GM12874 (cell line): ENCODE results near the gene CERS4.

Experiments used
- TF ChIP-seq, protein P1 (sequence below): IDR thresholded peaks from 2 replicates; pipeline ENCODE4 v1.5.1; 2011; ENCODE audit warnings: low read depth, mild to moderate bottlenecking, control low read depth, low read length, moderate library complexity; ENCODE audit not compliant: insufficient read depth

Gene CERS4

DNA sequence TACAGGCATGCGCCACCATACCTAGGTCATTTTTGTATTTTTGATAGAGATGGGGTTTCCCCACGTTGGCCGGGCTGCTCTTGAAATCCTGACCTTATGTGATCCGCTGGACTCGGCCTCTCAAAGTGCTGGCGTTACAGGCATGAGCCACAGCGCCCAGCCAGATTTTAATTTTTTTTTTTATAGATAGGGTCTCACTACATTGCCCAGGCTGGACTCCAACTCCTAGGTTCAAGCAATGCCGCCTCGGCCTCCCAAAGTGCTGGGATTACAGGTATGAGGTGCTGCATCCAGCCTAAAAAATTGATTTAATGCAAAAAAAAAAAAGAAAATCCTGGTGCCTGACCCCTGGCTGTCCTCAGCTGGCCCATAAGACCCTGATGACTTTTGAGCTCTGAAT, 24.9 kb upstream of the CERS4 start:
- TF ChIP-seq, protein P1, sequence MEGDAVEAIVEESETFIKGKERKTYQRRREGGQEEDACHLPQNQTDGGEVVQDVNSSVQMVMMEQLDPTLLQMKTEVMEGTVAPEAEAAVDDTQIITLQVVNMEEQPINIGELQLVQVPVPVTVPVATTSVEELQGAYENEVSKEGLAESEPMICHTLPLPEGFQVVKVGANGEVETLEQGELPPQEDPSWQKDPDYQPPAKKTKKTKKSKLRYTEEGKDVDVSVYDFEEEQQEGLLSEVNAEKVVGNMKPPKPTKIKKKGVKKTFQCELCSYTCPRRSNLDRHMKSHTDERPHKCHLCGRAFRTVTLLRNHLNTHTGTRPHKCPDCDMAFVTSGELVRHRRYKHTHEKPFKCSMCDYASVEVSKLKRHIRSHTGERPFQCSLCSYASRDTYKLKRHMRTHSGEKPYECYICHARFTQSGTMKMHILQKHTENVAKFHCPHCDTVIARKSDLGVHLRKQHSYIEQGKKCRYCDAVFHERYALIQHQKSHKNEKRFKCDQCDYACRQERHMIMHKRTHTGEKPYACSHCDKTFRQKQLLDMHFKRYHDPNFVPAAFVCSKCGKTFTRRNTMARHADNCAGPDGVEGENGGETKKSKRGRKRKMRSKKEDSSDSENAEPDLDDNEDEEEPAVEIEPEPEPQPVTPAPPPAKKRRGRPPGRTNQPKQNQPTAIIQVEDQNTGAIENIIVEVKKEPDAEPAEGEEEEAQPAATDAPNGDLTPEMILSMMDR, result no peak

DNA sequence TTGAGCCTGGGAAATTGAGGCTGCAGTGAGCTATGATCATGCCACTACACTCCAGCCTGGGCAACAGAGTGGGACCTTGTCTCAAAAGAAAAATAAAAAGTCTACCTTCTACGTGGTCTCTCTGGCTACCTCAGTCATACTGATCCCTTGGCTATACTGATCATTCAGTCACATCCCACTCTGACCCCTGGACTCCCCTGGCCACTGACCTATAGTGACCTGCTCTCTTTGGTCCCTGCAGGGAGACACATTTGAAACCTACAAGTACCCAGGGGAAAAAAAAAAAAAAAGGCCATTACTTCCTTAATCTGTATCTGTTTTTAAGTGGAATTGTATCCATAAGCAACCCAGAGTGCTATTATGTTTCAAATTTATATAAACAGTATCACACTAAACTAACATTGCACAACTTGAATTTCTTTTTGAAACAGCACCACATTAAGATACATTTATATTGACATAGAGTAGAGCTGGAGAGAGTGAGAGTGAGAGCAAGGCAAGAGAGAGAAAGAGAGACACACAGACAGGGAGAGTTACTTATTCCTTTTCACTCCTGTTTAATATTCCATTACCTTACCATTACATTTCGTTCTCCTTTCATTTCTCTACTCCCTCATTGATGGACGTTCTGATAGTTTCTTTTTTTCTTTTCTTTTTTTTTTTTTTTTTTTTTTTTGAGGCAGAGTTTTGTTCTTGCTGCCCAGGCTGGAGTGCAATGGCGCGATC, 23.7 kb upstream of the CERS4 start:
- TF ChIP-seq, protein P1, result no peak

- TF ChIP-seq, protein P1, result no peak
These were observed 16.8 kb upstream of the CERS4 start for GRCh38 chr19:8192221-8192820.

DNA sequence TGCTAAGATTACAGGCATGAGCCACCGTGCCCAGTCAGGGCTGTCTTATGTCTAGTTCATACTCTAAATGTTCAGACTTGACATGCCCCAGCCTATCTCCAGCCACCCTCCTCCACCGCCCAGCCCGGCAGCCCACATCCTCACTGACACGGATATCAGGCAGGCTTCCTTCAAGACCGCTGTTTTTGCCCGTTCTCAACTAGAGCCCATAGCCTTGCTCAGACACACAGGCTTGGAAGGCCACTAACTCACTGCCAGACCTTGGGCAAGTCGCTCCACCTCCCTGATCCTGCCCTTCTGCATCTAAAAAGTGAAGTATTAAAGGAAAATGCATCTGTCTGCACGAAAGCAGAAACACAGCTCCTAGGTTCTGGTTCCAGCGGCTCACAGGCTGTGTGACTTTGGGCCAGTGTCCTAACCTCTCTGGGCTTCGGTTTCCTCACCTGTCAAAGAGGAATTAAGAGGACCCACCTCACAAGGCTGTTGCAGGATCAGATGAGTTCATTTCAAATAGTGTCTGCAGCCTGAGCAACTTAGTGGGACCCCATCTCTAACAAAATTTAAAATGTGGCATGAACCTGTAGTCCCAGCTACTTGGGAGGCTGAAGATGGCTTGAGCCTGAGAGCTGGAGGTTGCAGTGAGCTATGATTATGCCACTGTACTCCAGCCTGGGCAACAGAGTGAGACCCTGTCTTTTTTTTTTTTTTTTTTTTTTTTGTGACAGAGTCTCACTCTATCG, 14.5 kb upstream of the CERS4 start:
- TF ChIP-seq, protein P1, result no peak

- TF ChIP-seq, protein P1, result no peak
These were observed 12.8 kb upstream of the CERS4 start for GRCh38 chr19:8196271-8196927.

GRCh38 chr19:8204961-8205360, 4.2 kb upstream of the CERS4 start:
- TF ChIP-seq, protein P1, result no peak
